NB4 (cell line): ENCODE results near the gene TRDN.

ENCODE experiments used
- POLR2A ChIP-seq: IDR thresholded peaks from 2 replicates; pipeline ENCODE4 v1.6.1; 2011; ENCODE audit warnings: mild to moderate bottlenecking; ENCODE audit not compliant: insufficient read length; ENCODE audit errors: extremely low read depth
- TF ChIP-seq, protein P1 (sequence below): IDR thresholded peaks from one replicate; pipeline ENCODE4 v1.5.1; 2012; ENCODE audit warnings: low read depth, low read length
- TF ChIP-seq, protein P2 (sequence below): IDR thresholded peaks from 2 replicates; pipeline ENCODE4 v1.6.1; 2011; ENCODE audit warnings: low read depth, low read length

DNA sequence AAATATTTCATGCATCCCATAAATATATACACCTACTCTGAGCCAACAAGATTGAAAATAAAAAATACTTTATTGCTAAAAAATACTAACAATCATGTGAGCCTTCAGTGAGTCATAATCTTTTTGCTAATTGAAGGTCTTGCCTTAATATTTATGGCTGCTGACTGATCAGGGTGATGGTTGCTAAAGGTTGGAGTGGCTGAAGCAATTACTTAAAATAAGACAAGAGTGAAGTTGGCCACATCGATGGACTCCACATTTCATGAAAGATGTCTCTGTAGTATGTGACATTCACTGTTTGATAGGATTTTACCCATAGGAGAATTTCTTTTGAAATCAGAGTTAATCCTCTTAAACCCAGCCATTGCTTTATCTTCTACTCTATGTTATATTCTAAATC, 11.1 kb downstream of the TRDN start:
- TF ChIP-seq, protein P1, sequence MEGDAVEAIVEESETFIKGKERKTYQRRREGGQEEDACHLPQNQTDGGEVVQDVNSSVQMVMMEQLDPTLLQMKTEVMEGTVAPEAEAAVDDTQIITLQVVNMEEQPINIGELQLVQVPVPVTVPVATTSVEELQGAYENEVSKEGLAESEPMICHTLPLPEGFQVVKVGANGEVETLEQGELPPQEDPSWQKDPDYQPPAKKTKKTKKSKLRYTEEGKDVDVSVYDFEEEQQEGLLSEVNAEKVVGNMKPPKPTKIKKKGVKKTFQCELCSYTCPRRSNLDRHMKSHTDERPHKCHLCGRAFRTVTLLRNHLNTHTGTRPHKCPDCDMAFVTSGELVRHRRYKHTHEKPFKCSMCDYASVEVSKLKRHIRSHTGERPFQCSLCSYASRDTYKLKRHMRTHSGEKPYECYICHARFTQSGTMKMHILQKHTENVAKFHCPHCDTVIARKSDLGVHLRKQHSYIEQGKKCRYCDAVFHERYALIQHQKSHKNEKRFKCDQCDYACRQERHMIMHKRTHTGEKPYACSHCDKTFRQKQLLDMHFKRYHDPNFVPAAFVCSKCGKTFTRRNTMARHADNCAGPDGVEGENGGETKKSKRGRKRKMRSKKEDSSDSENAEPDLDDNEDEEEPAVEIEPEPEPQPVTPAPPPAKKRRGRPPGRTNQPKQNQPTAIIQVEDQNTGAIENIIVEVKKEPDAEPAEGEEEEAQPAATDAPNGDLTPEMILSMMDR = no peak
- TF ChIP-seq, protein P2, sequence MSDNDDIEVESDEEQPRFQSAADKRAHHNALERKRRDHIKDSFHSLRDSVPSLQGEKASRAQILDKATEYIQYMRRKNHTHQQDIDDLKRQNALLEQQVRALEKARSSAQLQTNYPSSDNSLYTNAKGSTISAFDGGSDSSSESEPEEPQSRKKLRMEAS = no peak
- no peak for TF ChIP-seq POLR2A
